Uterus (tissue), 4 donors: Measurements from ENCODE around the gene CREB3L2. TPM values are rescaled to one million over a fixed set of nuclear protein-coding genes. Genes with fewer than 3 reads are reported as not detected.

Experiments
- DNase-seq, 2 donors: peaks; one replicate each; pipeline ENCODE4 v3.0.0-alpha.2; 2019 to 2020
- H3K27ac ChIP-seq, 2 donors: fragments of 200-600 bp; sonication (generic); 1 replicate in 1 of 2; 2 replicates in 1 of 2; pipeline ENCODE4 v1.5.1; 2016 to 2018
- H3K27me3 ChIP-seq, 2 donors: fragments of 200-600 bp; sonication (generic); one replicate each; pipeline ENCODE4 v1.5.1; 2018 to 2019; ENCODE audit warnings: control low read depth in 1 of 2
- H3K36me3 ChIP-seq, 2 donors: fragments of 200-600 bp; sonication (generic); one replicate each; pipeline ENCODE4 v1.5.1; 2019; ENCODE audit warnings: control low read depth in 1 of 2
- H3K4me1 ChIP-seq, 2 donors: fragments of 200-600 bp; sonication (generic); one replicate each; pipeline ENCODE4 v1.5.1; 2018 to 2019; ENCODE audit warnings: control low read depth in 1 of 2
- H3K4me3 ChIP-seq, 2 donors: fragments of 200-600 bp; sonication (generic); 1 replicate in 1 of 2; 2 replicates in 1 of 2; pipeline ENCODE4 v1.5.1; 2018 to 2019; ENCODE audit warnings: mild to moderate bottlenecking in 1 of 2
- H3K9me3 ChIP-seq, 2 donors: fragments of 200-600 bp; sonication (generic); one replicate each; pipeline ENCODE4 v1.5.1; 2019; ENCODE audit warnings: control low read depth in 1 of 2
- POLR2A ChIP-seq, 2 donors: fragments of 450-650 bp; IDR thresholded peaks; one replicate each; pipeline ENCODE4 v1.6.1; 2016; ENCODE audit warnings: antibody characterized with exemption in 2 of 2, mild to moderate bottlenecking in 1 of 2, moderate library complexity in 1 of 2
- intact Hi-C: fragments of 100-400 bp; cut with DNase I; formaldehyde crosslinking; loops from one replicate; pipeline ENCODE4 v1.15.1; 2023; ENCODE audit warnings: low total_unique reads
- total RNA-seq, 4 donors: library from RNA; depleted of rRNA in 3 of 4; stranded (reverse); fragments of >200 nt in 3 of 4; gene quantifications; one replicate each; pipeline versions ENCODE4 v1.1.0 to v1.2.4, GENCODE V29; 2014 to 2023
- TF ChIP-seq, protein P1 (sequence below), 4 experiments: fragments of 200-600 bp in 2 of 4; fragments of 450-650 bp in 2 of 4; sonication (generic) in 2 of 4; IDR thresholded peaks; one replicate each; pipeline ENCODE4 v1.5.1; 2016 to 2019; ENCODE audit warnings: antibody characterized with exemption in 4 of 4, mild to moderate bottlenecking in 2 of 4, moderate library complexity in 1 of 4
- donor health status: DM: yes; HTN: yes; CAD: no.

CREB3L2 gene
- total RNA-seq, 4 donors from 2014 or later = 24.7 to 185 (median 41.1) TPM

DNA sequence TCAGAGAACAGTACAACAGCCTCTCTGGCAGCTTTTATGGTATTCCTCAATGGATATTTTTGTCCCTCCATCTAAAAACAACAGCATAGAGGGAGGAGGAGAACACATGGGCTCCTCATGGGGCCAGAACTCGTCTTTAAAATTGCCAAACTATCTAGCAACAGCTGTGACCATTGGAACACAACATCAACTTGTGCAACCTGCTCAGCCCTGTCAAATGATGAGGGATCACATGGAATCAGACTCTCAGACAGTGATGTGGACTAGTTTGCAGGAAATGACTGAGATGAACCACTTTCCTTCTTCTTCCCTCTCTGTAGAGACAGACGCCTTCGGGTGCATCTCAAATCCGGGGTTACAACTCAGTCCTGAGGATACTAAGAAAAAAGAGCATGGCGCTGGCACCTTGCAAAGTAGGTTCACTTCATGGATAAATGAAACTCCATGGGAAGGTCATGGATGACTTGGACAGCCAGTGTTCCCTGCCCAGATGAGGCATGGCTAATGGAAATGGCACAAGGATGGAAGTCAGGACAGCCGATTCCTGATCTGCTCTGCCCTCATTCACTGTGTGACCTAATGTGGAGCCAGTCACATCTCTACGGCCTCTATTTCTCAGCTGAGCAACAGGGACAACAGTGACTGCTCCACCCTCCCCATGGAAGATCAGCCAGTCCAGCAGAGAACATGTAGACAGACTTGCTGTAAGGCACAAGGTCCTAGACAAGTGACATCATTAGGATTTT lies 130.5 kb downstream of the CREB3L2 start:
- TF ChIP-seq, protein P1, sequence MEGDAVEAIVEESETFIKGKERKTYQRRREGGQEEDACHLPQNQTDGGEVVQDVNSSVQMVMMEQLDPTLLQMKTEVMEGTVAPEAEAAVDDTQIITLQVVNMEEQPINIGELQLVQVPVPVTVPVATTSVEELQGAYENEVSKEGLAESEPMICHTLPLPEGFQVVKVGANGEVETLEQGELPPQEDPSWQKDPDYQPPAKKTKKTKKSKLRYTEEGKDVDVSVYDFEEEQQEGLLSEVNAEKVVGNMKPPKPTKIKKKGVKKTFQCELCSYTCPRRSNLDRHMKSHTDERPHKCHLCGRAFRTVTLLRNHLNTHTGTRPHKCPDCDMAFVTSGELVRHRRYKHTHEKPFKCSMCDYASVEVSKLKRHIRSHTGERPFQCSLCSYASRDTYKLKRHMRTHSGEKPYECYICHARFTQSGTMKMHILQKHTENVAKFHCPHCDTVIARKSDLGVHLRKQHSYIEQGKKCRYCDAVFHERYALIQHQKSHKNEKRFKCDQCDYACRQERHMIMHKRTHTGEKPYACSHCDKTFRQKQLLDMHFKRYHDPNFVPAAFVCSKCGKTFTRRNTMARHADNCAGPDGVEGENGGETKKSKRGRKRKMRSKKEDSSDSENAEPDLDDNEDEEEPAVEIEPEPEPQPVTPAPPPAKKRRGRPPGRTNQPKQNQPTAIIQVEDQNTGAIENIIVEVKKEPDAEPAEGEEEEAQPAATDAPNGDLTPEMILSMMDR (IDR thresholded peaks at IDR 0.05) = no peak
- TF ChIP-seq POLR2A (IDR thresholded peaks at IDR 0.05) = no peak
- intact Hi-C loops = no loop called here
- Histone ChIP-seq H3K27ac (peak overlapping the region in 1 of 2 donors; percentile 43), H3K4me1 (no peaks in the 10 kb centered on the region), H3K36me3 (no peaks in the 10 kb centered on the region), H3K9me3 (no peaks in the 10 kb centered on the region), H3K27me3 (no peaks in the 10 kb centered on the region), H3K4me3 (no peak overlapping the region)
- DNase-seq = peak; percentile 25 to 34

DNA sequence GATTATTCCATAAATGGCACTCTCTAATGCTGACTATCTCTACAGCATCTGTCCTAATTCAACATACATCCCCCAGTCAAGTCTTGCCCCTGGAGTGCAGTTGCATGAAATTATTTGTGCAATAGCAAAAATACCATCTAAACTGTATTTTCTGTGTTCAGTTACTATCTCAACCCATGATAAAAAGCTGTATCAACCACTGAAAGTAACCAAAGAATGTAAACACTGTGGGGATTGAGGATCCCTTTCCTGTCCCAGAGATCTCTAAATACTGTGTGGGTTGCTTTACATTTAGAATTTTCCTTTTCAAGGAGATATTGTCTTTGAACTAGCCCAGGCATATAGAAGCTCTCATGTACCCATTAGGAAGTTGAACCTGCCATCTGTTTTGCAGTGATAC lies 131.2 kb downstream of the CREB3L2 start:
- no peak overlapping the region for H3K4me3 ChIP-seq
- H3K4me1 ChIP-seq = no peaks in the 10 kb centered on the region
- H3K27me3 ChIP-seq = no peaks in the 10 kb centered on the region
- H3K36me3 ChIP-seq = no peaks in the 10 kb centered on the region
- H3K9me3 ChIP-seq = peaks cover 0 to 3% of the 10 kb centered on the region in 2 donors
- no peak for DNase-seq
- no peak overlapping the region for H3K27ac ChIP-seq
- intact Hi-C loops = no loop called here
- TF ChIP-seq POLR2A (IDR thresholded peaks at IDR 0.05) = no peak
- TF ChIP-seq, protein P1 (IDR thresholded peaks at IDR 0.05) = no peak

DNA sequence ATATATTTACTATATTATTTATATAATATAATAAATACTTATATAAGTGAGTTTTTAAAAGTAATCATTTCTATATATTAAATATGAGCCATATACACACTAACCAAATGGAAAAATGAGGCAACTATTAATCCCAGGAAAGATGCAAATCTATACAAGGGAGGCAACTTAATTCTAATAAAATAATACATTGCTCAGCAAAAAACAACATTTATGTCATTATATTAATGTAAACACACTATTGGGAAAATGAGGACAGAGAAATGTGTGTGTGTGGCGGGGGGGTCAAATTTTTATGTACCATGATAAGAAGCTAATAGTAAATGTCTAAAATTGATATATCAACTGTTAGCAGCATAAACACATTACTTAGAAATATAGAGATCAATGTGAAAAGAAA lies 131.8 kb downstream of the CREB3L2 start:
- no peak for DNase-seq
- Histone ChIP-seq H3K4me3 (no peak overlapping the region), H3K36me3 (no peaks in the 10 kb centered on the region), H3K9me3 (peaks cover 0 to 7% of the 10 kb centered on the region in 2 donors), H3K27ac (no peak overlapping the region), H3K27me3 (no peaks in the 10 kb centered on the region), H3K4me1 (no peaks in the 10 kb centered on the region)
- no peak for TF ChIP-seq POLR2A (IDR thresholded peaks at IDR 0.05)
- TF ChIP-seq, protein P1 (IDR thresholded peaks at IDR 0.05) = no peak
- intact Hi-C loops = no loop called here

DNA sequence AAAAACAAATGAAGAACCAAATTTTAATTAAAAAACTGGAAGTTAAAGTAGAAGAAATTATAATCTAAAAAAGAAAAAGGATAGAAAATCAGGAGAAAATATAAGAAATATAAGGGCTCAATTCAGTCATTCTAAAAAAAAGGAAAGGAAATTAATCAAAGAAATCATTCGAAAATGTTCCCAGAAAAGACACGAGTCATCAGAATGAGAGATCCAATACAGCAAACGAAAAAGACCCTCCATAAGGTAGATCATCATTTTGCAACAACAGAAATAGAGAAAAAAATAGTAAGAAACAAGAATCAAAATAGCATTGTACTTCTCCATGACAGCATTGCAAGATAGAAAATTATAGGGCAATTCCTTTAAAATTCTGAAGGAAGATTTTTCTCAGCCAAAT lies 132.6 kb downstream of the CREB3L2 start:
- Histone ChIP-seq H3K9me3 (peaks cover 0 to 7% of the 10 kb centered on the region in 2 donors), H3K4me1 (no peaks in the 10 kb centered on the region), H3K36me3 (no peaks in the 10 kb centered on the region), H3K27me3 (no peaks in the 10 kb centered on the region), H3K27ac (no peak overlapping the region), H3K4me3 (no peak overlapping the region)
- no peak for DNase-seq
- TF ChIP-seq POLR2A (IDR thresholded peaks at IDR 0.05) = no peak
- TF ChIP-seq, protein P1 (IDR thresholded peaks at IDR 0.05) = no peak
- intact Hi-C loops = no loop called here

DNA sequence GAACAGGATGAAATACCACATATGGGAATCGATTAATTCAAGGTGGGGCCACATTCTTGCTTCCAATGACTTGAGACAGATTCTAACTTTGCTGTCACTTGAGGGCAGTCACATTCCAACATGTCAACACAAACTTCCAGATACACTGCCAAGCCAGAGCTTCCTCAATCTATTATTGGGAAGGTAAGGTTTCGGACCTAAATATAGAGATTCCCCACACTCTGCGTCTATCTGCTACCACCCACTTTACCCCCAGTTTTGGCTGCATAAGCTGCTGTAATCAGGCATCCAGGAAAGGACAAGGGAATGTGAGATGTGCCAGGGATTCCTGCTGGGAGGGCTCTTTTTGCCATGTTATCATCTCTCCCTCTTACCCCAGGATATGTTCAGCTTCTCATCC lies 134.6 kb downstream of the CREB3L2 start:
- Histone ChIP-seq H3K27me3 (no peaks in the 10 kb centered on the region), H3K4me3 (no peak overlapping the region), H3K4me1 (no peaks in the 10 kb centered on the region), H3K36me3 (no peaks in the 10 kb centered on the region), H3K9me3 (peaks cover 0 to 7% of the 10 kb centered on the region in 2 donors), H3K27ac (no peak overlapping the region)
- DNase-seq = no peak
- TF ChIP-seq, protein P1 (IDR thresholded peaks at IDR 0.05) = no peak
- TF ChIP-seq POLR2A (IDR thresholded peaks at IDR 0.05) = no peak
- intact Hi-C loops = no loop called here
